HG03025 (cell line): ENCODE data around the gene NOXA1.
"Not testable (repeated sequence)": the region's sequence is repeated elsewhere in the genome, so short reads cannot be mapped to it uniquely, and the experiment has no call there.

Experiments
- ATAC-seq: cut with Tn5 transposase; IDR thresholded peaks from one replicate; pipeline ENCODE4 v1.9.1; 2021; ENCODE audit warnings: mild to moderate bottlenecking, moderate library complexity; ENCODE audit not compliant: unreplicated experiment, low FRiP score

NOXA1 gene

GRCh38 chr9:137451264-137452005 lies 28.2 kb downstream of the NOXA1 start:
- not testable (repeated sequence) for ATAC-seq

GRCh38 chr9:137452006-137452760 lies 29.0 kb downstream of the NOXA1 start:
- no peak for ATAC-seq

- ATAC-seq: no peak
Measured at GRCh38 chr9:137452761-137453642, 29.8 kb downstream of the NOXA1 start.

- no peak for ATAC-seq
Measured at GRCh38 chr9:137453643-137454081, 30.5 kb downstream of the NOXA1 start.

GRCh38 chr9:137454145-137454596 lies 31.0 kb downstream of the NOXA1 start:
- ATAC-seq: no peak

GRCh38 chr9:137454597-137455358 lies 31.6 kb downstream of the NOXA1 start:
- ATAC-seq: no peak

GRCh38 chr9:137455359-137455991 lies 32.3 kb downstream of the NOXA1 start:
- ATAC-seq: no peak

- no peak for ATAC-seq
Measured at GRCh38 chr9:137456061-137456863, 33.1 kb downstream of the NOXA1 start.

GRCh38 chr9:137456864-137457405 lies 33.7 kb downstream of the NOXA1 start:
- ATAC-seq: no peak

- ATAC-seq: no peak
Measured at GRCh38 chr9:137457406-137458193, 34.4 kb downstream of the NOXA1 start.

GRCh38 chr9:137458194-137459151 lies 35.3 kb downstream of the NOXA1 start:
- peak; percentile 12 for ATAC-seq

- ATAC-seq: peak; percentile 41
Measured at GRCh38 chr9:137459152-137459600, 36.0 kb downstream of the NOXA1 start, which contains the start of gene NSMF. NSMF (minus strand) TSS chr9:137459334; CDS start chr9:137459102, 232 bp downstream.

GRCh38 chr9:137459601-137460362 lies 36.6 kb downstream of the NOXA1 start:
- ATAC-seq: no peak

- no peak for ATAC-seq
Measured at GRCh38 chr9:137460363-137461315, 37.4 kb downstream of the NOXA1 start.

GRCh38 chr9:137461316-137461662 lies 38.1 kb downstream of the NOXA1 start:
- ATAC-seq: no peak
